NCI-H1092 (cell line): Measurements from ENCODE around the gene ECI1.
A peak's percentile ranks its signal among the peaks of the same experiment; 100 is the strongest.

Experiments used
- DNase-seq: peaks from one replicate; lab custom pipeline; 2025; lab: John Stamatoyannopoulos, UW

ECI1 gene

GRCh38 chr16:2233046-2233775 is 18.2 kb downstream of the ECI1 start:
- DNase-seq, result no peak

GRCh38 chr16:2232094-2232990 is 19.0 kb downstream of the ECI1 start:
- DNase-seq, result no peak

- no peak for DNase-seq
Observed at GRCh38 chr16:2231016-2231931, 20.1 kb downstream of the ECI1 start.

GRCh38 chr16:2230376-2230775 is 21.0 kb downstream of the ECI1 start:
- no peak for DNase-seq

- DNase-seq, result no peak
Observed at GRCh38 chr16:2229632-2230250, 21.6 kb downstream of the ECI1 start.

GRCh38 chr16:2229091-2229490 is 22.3 kb downstream of the ECI1 start:
- no peak for DNase-seq

- DNase-seq, result no peak
Observed at GRCh38 chr16:2228161-2228824, 23.1 kb downstream of the ECI1 start.

- no peak for DNase-seq
Observed at GRCh38 chr16:2226918-2227317, 24.5 kb downstream of the ECI1 start.

GRCh38 chr16:2226245-2226793 is 25.1 kb downstream of the ECI1 start:
- DNase-seq, result no peak

GRCh38 chr16:2223942-2224486 is 27.4 kb downstream of the ECI1 start:
- no peak for DNase-seq

GRCh38 chr16:2223221-2223941 is 28.0 kb downstream of the ECI1 start, which contains the start of gene E4F1:
TSS of gene E4F1 (plus strand) at chr16:2223591. CDS start at chr16:2223614, 23 bp downstream.
- peak; percentile 99 for DNase-seq

- DNase-seq, result no peak
Observed at GRCh38 chr16:2216330-2216729, 35.1 kb downstream of the ECI1 start.

GRCh38 chr16:2214719-2214968 is 36.7 kb downstream of the ECI1 start, which contains the start of gene PGP:
TSS of gene PGP (minus strand) at chr16:2214840. CDS start at chr16:2214777, 63 bp downstream.
- no peak for DNase-seq

- DNase-seq, result no peak
Observed at GRCh38 chr16:2213817-2214718, 37.3 kb downstream of the ECI1 start.

- no peak for DNase-seq
Observed at GRCh38 chr16:2212362-2213324, 38.7 kb downstream of the ECI1 start.

GRCh38 chr16:2211923-2212347 is 39.5 kb downstream of the ECI1 start:
- DNase-seq, result no peak
